Measurements from ENCODE around the gene EXOC3.

Gene EXOC3

GRCh38 chr5:447501-447900 is 4.5 kb downstream of the EXOC3 start:
- Histone ChIP-seq H3K9me3 (ENCODE audit: severe bottlenecking) (peaks cover 5% of the 10 kb centered on the region), H3K4me3 (ENCODE audit: low read depth, low read length) (no peak overlapping the region), H3K27ac (no peak overlapping the region), H3K27me3 (ENCODE audit: insufficient read depth, low read depth, severe bottlenecking) (no peaks in the 10 kb centered on the region), H3K36me3 (peaks cover 55% of the 10 kb centered on the region)
- no peak for DNase-seq
- no peak for TF ChIP-seq CTCF (IDR thresholded peaks at IDR 0.05; ENCODE audit: low read depth, low read length)

GRCh38 chr5:448061-448765 is 5.2 kb downstream of the EXOC3 start:
- peaks cover 5% of the 10 kb centered on the region for H3K9me3 ChIP-seq (ENCODE audit: severe bottlenecking)
- TF ChIP-seq CTCF (IDR thresholded peaks at IDR 0.05; ENCODE audit: low read depth, low read length) = no peak
- peaks cover 63% of the 10 kb centered on the region for H3K36me3 ChIP-seq
- H3K27ac ChIP-seq = no peak overlapping the region
- no peak for DNase-seq
- no peaks in the 10 kb centered on the region for H3K27me3 ChIP-seq (ENCODE audit: insufficient read depth, low read depth, severe bottlenecking)
- no peak overlapping the region for H3K4me3 ChIP-seq (ENCODE audit: low read depth, low read length)

- no peak overlapping the region for H3K27ac ChIP-seq
- no peak for TF ChIP-seq CTCF (IDR thresholded peaks at IDR 0.05; ENCODE audit: low read depth, low read length)
- H3K9me3 ChIP-seq (ENCODE audit: severe bottlenecking) = peaks cover 5% of the 10 kb centered on the region
- H3K27me3 ChIP-seq (ENCODE audit: insufficient read depth, low read depth, severe bottlenecking) = no peaks in the 10 kb centered on the region
- peaks cover 68% of the 10 kb centered on the region for H3K36me3 ChIP-seq
- no peak overlapping the region for H3K4me3 ChIP-seq (ENCODE audit: low read depth, low read length)
- DNase-seq = peak; percentile 6
Measured at GRCh38 chr5:448766-449090, 5.8 kb downstream of the EXOC3 start.

DNA sequence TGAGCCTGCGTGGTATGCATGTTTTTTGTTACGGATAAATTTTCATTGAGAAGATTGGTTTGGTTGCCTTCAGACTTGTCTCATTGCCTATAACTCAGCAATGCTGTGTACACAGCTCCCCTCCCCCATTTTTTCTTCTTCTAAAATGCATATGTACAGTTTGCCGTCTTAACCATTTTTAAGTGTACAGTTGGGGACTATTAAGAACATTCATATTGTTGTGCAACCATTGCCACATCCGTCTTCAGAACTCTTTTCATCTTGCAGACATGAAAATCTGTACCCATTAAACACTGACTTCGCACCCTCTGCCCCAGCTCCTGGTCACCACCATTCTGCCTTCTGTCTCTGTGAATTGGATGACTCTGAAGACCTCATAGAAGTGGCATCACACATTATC is 6.2 kb downstream of the EXOC3 start:
- no peak for TF ChIP-seq CTCF (IDR thresholded peaks at IDR 0.05; ENCODE audit: low read depth, low read length)
- Histone ChIP-seq H3K27me3 (ENCODE audit: insufficient read depth, low read depth, severe bottlenecking) (no peaks in the 10 kb centered on the region), H3K4me3 (ENCODE audit: low read depth, low read length) (no peak overlapping the region), H3K36me3 (peaks cover 72% of the 10 kb centered on the region), H3K27ac (no peak overlapping the region), H3K9me3 (ENCODE audit: severe bottlenecking) (peaks cover 5% of the 10 kb centered on the region)
- DNase-seq = no peak

- peaks cover 79% of the 10 kb centered on the region for H3K36me3 ChIP-seq
- DNase-seq = no peak
- no peak overlapping the region for H3K27ac ChIP-seq
- no peak for TF ChIP-seq CTCF (IDR thresholded peaks at IDR 0.05; ENCODE audit: low read depth, low read length)
- peaks cover 5% of the 10 kb centered on the region for H3K9me3 ChIP-seq (ENCODE audit: severe bottlenecking)
- no peak overlapping the region for H3K4me3 ChIP-seq (ENCODE audit: low read depth, low read length)
- no peaks in the 10 kb centered on the region for H3K27me3 ChIP-seq (ENCODE audit: insufficient read depth, low read depth, severe bottlenecking)
Measured at GRCh38 chr5:451587-452458, 8.8 kb downstream of the EXOC3 start.

Data from WERI-Rb-1 (cell line).